Activated T-cell treated with anti-CD3 and anti-CD28 coated beads for 48 hours (primary cell): Measurements from ENCODE around the gene LAG3.

Experiments
- DNase-seq: peaks from one replicate; pipeline ENCODE4 v3.0.0-alpha.2; 2020; ENCODE audit warnings: low read depth

The LAG3 gene

GRCh38 chr12:6753772-6754356 is 18.5 kb upstream of the LAG3 start:
- no peak for DNase-seq

- no peak for DNase-seq
These were observed 17.9 kb upstream of the LAG3 start for GRCh38 chr12:6754411-6754810.

GRCh38 chr12:6757028-6757690 is 15.2 kb upstream of the LAG3 start:
- DNase-seq, result no peak

GRCh38 chr12:6758506-6759095 is 13.7 kb upstream of the LAG3 start:
- DNase-seq, result no peak

- DNase-seq, result no peak
These were observed 12.6 kb upstream of the LAG3 start for GRCh38 chr12:6759741-6760140.

- DNase-seq, result no peak
These were observed 8.9 kb upstream of the LAG3 start for GRCh38 chr12:6763380-6763779.

GRCh38 chr12:6764011-6764828 is 8.1 kb upstream of the LAG3 start:
- peak; percentile 50 for DNase-seq

- DNase-seq, result no peak
These were observed 7.2 kb upstream of the LAG3 start for GRCh38 chr12:6765048-6765633.

GRCh38 chr12:6765634-6766581 is 6.4 kb upstream of the LAG3 start, which contains the start of gene PTMS:
Gene PTMS, plus strand, starts transcription at chr12:6766363. Its CDS starts 343 bp downstream, at chr12:6766706.
- no peak for DNase-seq

- peak; percentile 52 for DNase-seq
These were observed 5.5 kb upstream of the LAG3 start for GRCh38 chr12:6766651-6767349.

- no peak for DNase-seq
These were observed 4.7 kb upstream of the LAG3 start for GRCh38 chr12:6767353-6768319.

- no peak for DNase-seq
These were observed 3.8 kb upstream of the LAG3 start for GRCh38 chr12:6768437-6768914.

- DNase-seq, result no peak
These were observed 3.3 kb upstream of the LAG3 start for GRCh38 chr12:6768990-6769389.

- DNase-seq, result no peak
These were observed 2.7 kb upstream of the LAG3 start for GRCh38 chr12:6769666-6770065.

GRCh38 chr12:6770094-6770493 is 2.2 kb upstream of the LAG3 start:
- no peak for DNase-seq

- DNase-seq, result no peak
These were observed 1.7 kb upstream of the LAG3 start for GRCh38 chr12:6770600-6770999.

- no peak for DNase-seq
These were observed 1.2 kb upstream of the LAG3 start for GRCh38 chr12:6771091-6771495.

- DNase-seq, result no peak
These were observed 600 bp upstream of the LAG3 start for GRCh38 chr12:6771509-6772330.
